ENCODE data around the gene OR6Y1. TPM values are rescaled to one million over a fixed set of nuclear protein-coding genes. Genes with fewer than 3 reads are reported as not detected.
A peak's percentile ranks its signal among the peaks of the same experiment; 100 is the strongest.

The OR6Y1 gene
- total and polyA plus RNA-seq, 2 experiments from 2014 or later: not detected

GRCh38 chr1:158506369-158506987, 47.7 kb downstream of the OR6Y1 start:
- no peaks in the 10 kb centered on the region for H3K9me2 ChIP-seq (ENCODE audit: insufficient read depth)
- peak; percentile 86 for DNase-seq (ENCODE audit: low spot score)
- H3K4me2 ChIP-seq: no peak overlapping the region
- ATAC-seq: peak; percentile 99
- Mint-ChIP-seq H3K36me3 (ENCODE audit: low read depth) (peaks cover 8% of the 10 kb centered on the region), H3K4me1 (peaks cover 6% of the 10 kb centered on the region; the same call in 2 of the 3 replicates), H3K27me3 (ENCODE audit: insufficient read depth, low read depth, poor library complexity) (no peaks in the 10 kb centered on the region), H3K9me3 (peaks cover 6% of the 10 kb centered on the region), H3K27ac (no peak overlapping the region), H3K4me3 (no peak overlapping the region)
- no peaks in the 10 kb centered on the region for H3F3A ChIP-seq (replicated peaks; ENCODE audit: low read depth)
- no peaks in the 10 kb centered on the region for H3K36me3 ChIP-seq (ENCODE audit: insufficient read depth)
- H3K79me2 ChIP-seq (replicated peaks; ENCODE audit: insufficient read depth): no peaks in the 10 kb centered on the region
- TF ChIP-seq, protein P1, sequence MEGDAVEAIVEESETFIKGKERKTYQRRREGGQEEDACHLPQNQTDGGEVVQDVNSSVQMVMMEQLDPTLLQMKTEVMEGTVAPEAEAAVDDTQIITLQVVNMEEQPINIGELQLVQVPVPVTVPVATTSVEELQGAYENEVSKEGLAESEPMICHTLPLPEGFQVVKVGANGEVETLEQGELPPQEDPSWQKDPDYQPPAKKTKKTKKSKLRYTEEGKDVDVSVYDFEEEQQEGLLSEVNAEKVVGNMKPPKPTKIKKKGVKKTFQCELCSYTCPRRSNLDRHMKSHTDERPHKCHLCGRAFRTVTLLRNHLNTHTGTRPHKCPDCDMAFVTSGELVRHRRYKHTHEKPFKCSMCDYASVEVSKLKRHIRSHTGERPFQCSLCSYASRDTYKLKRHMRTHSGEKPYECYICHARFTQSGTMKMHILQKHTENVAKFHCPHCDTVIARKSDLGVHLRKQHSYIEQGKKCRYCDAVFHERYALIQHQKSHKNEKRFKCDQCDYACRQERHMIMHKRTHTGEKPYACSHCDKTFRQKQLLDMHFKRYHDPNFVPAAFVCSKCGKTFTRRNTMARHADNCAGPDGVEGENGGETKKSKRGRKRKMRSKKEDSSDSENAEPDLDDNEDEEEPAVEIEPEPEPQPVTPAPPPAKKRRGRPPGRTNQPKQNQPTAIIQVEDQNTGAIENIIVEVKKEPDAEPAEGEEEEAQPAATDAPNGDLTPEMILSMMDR (conservative IDR thresholded peaks at IDR 0.05; ENCODE audit: low read depth in 2 of 2): peak; percentile 90 to 94
- TF ChIP-seq JUNB (IDR thresholded peaks at IDR 0.05; ENCODE audit: unreplicated experiment): no peak
- TF ChIP-seq, protein P2, sequence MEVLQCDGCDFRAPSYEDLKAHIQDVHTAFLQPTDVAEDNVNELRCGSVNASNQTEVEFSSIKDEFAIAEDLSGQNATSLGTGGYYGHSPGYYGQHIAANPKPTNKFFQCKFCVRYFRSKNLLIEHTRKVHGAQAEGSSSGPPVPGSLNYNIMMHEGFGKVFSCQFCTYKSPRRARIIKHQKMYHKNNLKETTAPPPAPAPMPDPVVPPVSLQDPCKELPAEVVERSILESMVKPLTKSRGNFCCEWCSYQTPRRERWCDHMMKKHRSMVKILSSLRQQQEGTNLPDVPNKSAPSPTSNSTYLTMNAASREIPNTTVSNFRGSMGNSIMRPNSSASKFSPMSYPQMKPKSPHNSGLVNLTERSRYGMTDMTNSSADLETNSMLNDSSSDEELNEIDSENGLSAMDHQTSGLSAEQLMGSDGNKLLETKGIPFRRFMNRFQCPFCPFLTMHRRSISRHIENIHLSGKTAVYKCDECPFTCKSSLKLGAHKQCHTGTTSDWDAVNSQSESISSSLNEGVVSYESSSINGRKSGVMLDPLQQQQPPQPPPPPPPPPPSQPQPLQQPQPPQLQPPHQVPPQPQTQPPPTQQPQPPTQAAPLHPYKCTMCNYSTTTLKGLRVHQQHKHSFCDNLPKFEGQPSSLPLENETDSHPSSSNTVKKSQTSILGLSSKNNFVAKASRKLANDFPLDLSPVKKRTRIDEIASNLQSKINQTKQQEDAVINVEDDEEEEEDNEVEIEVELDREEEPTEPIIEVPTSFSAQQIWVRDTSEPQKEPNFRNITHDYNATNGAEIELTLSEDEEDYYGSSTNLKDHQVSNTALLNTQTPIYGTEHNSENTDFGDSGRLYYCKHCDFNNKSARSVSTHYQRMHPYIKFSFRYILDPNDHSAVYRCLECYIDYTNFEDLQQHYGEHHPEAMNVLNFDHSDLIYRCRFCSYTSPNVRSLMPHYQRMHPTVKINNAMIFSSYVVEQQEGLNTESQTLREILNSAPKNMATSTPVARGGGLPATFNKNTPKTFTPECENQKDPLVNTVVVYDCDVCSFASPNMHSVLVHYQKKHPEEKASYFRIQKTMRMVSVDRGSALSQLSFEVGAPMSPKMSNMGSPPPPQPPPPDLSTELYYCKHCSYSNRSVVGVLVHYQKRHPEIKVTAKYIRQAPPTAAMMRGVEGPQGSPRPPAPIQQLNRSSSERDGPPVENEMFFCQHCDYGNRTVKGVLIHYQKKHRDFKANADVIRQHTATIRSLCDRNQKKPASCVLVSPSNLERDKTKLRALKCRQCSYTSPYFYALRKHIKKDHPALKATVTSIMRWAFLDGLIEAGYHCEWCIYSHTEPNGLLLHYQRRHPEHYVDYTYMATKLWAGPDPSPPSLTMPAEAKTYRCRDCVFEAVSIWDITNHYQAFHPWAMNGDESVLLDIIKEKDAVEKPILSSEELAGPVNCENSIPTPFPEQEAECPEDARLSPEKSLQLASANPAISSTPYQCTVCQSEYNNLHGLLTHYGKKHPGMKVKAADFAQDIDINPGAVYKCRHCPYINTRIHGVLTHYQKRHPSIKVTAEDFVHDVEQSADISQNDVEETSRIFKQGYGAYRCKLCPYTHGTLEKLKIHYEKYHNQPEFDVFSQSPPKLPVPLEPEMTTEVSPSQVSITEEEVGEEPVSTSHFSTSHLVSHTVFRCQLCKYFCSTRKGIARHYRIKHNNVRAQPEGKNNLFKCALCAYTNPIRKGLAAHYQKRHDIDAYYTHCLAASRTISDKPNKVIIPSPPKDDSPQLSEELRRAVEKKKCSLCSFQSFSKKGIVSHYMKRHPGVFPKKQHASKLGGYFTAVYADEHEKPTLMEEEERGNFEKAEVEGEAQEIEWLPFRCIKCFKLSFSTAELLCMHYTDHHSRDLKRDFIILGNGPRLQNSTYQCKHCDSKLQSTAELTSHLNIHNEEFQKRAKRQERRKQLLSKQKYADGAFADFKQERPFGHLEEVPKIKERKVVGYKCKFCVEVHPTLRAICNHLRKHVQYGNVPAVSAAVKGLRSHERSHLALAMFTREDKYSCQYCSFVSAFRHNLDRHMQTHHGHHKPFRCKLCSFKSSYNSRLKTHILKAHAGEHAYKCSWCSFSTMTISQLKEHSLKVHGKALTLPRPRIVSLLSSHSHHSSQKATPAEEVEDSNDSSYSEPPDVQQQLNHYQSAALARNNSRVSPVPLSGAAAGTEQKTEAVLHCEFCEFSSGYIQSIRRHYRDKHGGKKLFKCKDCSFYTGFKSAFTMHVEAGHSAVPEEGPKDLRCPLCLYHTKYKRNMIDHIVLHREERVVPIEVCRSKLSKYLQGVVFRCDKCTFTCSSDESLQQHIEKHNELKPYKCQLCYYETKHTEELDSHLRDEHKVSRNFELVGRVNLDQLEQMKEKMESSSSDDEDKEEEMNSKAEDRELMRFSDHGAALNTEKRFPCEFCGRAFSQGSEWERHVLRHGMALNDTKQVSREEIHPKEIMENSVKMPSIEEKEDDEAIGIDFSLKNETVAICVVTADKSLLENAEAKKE (CRISPR knock-in tag; IDR thresholded peaks at IDR 0.05): no peak
- 0 out of 2 replicates have a peak overlapping the region, but pooled peaks have one; percentile 20 for H2AFZ ChIP-seq
- H3K27ac ChIP-seq (ENCODE audit: low read depth): no peak overlapping the region
- H3K27me3 ChIP-seq (ENCODE audit: insufficient read depth): no peaks in the 10 kb centered on the region
- no peaks in the 10 kb centered on the region for H4K20me1 ChIP-seq (replicated peaks; ENCODE audit: insufficient read depth)
- no peaks in the 10 kb centered on the region for H3K4me1 ChIP-seq (ENCODE audit: insufficient read depth)
- H3K4me3 ChIP-seq: no peak overlapping the region

Data from GM23338 (cell line).